Neuron (in vitro differentiated cells): ENCODE data around the gene RNF31.

ENCODE experiments used
- H2AFZ ChIP-seq: one replicate; pipeline ENCODE4 v1.6.1; 2013; ENCODE audit warnings: low read depth, mild to moderate bottlenecking, inconsistent platforms, low read length, moderate library complexity
- H3K27me3 ChIP-seq: one replicate; pipeline ENCODE4 v1.6.1; 2013; ENCODE audit warnings: low read length; ENCODE audit not compliant: insufficient read depth
- H3K36me3 ChIP-seq: one replicate; pipeline ENCODE4 v1.6.1; 2013; ENCODE audit warnings: low read length; ENCODE audit not compliant: insufficient read depth
- H3K4me1 ChIP-seq: one replicate; pipeline ENCODE4 v1.6.1; 2013; ENCODE audit warnings: low read length; ENCODE audit not compliant: insufficient read depth
- H3K4me3 ChIP-seq: 2 replicates; pipeline ENCODE4 v1.5.1; 2013; ENCODE audit warnings: mild to moderate bottlenecking, low read length, moderate library complexity
- H3K9me3 ChIP-seq: one replicate; pipeline ENCODE4 v1.6.1; 2013; ENCODE audit warnings: low read length

Gene RNF31

GRCh38 chr14:24123424-24124417 is 23.6 kb upstream of the RNF31 start:
- Histone ChIP-seq H3K27me3 (no peaks in the 10 kb centered on the region), H2AFZ (no peak overlapping the region)

GRCh38 chr14:24126939-24127338 is 20.4 kb upstream of the RNF31 start:
- no peaks in the 10 kb centered on the region for H3K27me3 ChIP-seq
- H2AFZ ChIP-seq, result no peak overlapping the region
- peaks cover 16% of the 10 kb centered on the region for H3K36me3 ChIP-seq
- no peaks in the 10 kb centered on the region for H3K9me3 ChIP-seq
- H3K4me1 ChIP-seq, result no peaks in the 10 kb centered on the region
- no peak overlapping the region for H3K4me3 ChIP-seq

More at GRCh38 chr14:24123424-24124417, 23.6 kb upstream of the RNF31 start:
- H3K4me1 ChIP-seq, result no peaks in the 10 kb centered on the region
- H3K36me3 ChIP-seq, result peaks cover 44% of the 10 kb centered on the region
- no peak overlapping the region for H3K4me3 ChIP-seq
- H3K9me3 ChIP-seq, result no peaks in the 10 kb centered on the region

- no peak overlapping the region for H3K4me3 ChIP-seq
- peaks cover 13% of the 10 kb centered on the region for H3K36me3 ChIP-seq
- no peaks in the 10 kb centered on the region for H3K27me3 ChIP-seq
- no peaks in the 10 kb centered on the region for H3K4me1 ChIP-seq
- no peaks in the 10 kb centered on the region for H3K9me3 ChIP-seq
- no peak overlapping the region for H2AFZ ChIP-seq
These were observed 19.6 kb upstream of the RNF31 start for GRCh38 chr14:24127673-24128072.

- Histone ChIP-seq H3K4me3 (no peak overlapping the region), H3K36me3 (no peaks in the 10 kb centered on the region), H3K9me3 (no peaks in the 10 kb centered on the region), H3K4me1 (no peaks in the 10 kb centered on the region), H3K27me3 (no peaks in the 10 kb centered on the region), H2AFZ (no peak overlapping the region)
These were observed 17.8 kb upstream of the RNF31 start for GRCh38 chr14:24129410-24129998.

- Histone ChIP-seq H3K4me1 (no peaks in the 10 kb centered on the region), H3K9me3 (no peaks in the 10 kb centered on the region), H2AFZ (no peak within 1 kb of the TSS), H3K4me3 (no peak within 1 kb of the TSS), H3K27me3 (no peaks in the 10 kb centered on the region), H3K36me3 (no peaks in the 10 kb centered on the region)
These were observed 16.9 kb upstream of the RNF31 start, which contains the start of gene FITM1 for GRCh38 chr14:24130380-24130716. FITM1 (plus strand) TSS chr14:24130659; CDS start chr14:24131564, 905 bp downstream.

GRCh38 chr14:24130717-24131548 is 16.4 kb upstream of the RNF31 start:
- no peaks in the 10 kb centered on the region for H3K4me1 ChIP-seq

GRCh38 chr14:24131549-24131966 is 15.7 kb upstream of the RNF31 start:
- Histone ChIP-seq H3K4me3 (no peak overlapping the region), H3K9me3 (no peaks in the 10 kb centered on the region), H3K36me3 (no peaks in the 10 kb centered on the region), H2AFZ (no peak overlapping the region), H3K27me3 (no peaks in the 10 kb centered on the region), H3K4me1 (peaks cover 2% of the 10 kb centered on the region)

More at GRCh38 chr14:24130717-24131548, 16.4 kb upstream of the RNF31 start:
- H3K9me3 ChIP-seq, result no peaks in the 10 kb centered on the region
- H2AFZ ChIP-seq, result no peak overlapping the region
- H3K27me3 ChIP-seq, result no peaks in the 10 kb centered on the region
- no peaks in the 10 kb centered on the region for H3K36me3 ChIP-seq
- H3K4me3 ChIP-seq, result no peak overlapping the region

- H3K36me3 ChIP-seq, result no peaks in the 10 kb centered on the region
- peaks cover 7% of the 10 kb centered on the region for H3K4me1 ChIP-seq
- no peaks in the 10 kb centered on the region for H3K9me3 ChIP-seq
- no peaks in the 10 kb centered on the region for H3K27me3 ChIP-seq
- H2AFZ ChIP-seq, result no peak overlapping the region
- no peak overlapping the region for H3K4me3 ChIP-seq
These were observed 15.1 kb upstream of the RNF31 start for GRCh38 chr14:24132061-24132685.

GRCh38 chr14:24132976-24133375 is 14.3 kb upstream of the RNF31 start:
- H3K4me3 ChIP-seq, result no peak overlapping the region
- no peaks in the 10 kb centered on the region for H3K9me3 ChIP-seq
- H2AFZ ChIP-seq, result no peak overlapping the region
- no peaks in the 10 kb centered on the region for H3K27me3 ChIP-seq
- H3K4me1 ChIP-seq, result peaks cover 7% of the 10 kb centered on the region
- peaks cover 4% of the 10 kb centered on the region for H3K36me3 ChIP-seq

- H2AFZ ChIP-seq, result no peak overlapping the region
- H3K36me3 ChIP-seq, result peaks cover 11% of the 10 kb centered on the region
- H3K4me3 ChIP-seq, result no peak overlapping the region
- H3K9me3 ChIP-seq, result no peaks in the 10 kb centered on the region
- H3K4me1 ChIP-seq, result peaks cover 7% of the 10 kb centered on the region
- H3K27me3 ChIP-seq, result no peaks in the 10 kb centered on the region
These were observed 13.6 kb upstream of the RNF31 start for GRCh38 chr14:24133735-24134134.

GRCh38 chr14:24135584-24135833 is 11.8 kb upstream of the RNF31 start:
- Histone ChIP-seq H3K4me3 (peak overlapping the region; percentile 75), H3K9me3 (no peaks in the 10 kb centered on the region)

GRCh38 chr14:24135834-24136683 is 11.2 kb upstream of the RNF31 start, which contains the start of gene PSME1:
PSME1 (plus strand) TSS chr14:24136194; CDS start chr14:24136263, 69 bp downstream.
- Histone ChIP-seq H3K9me3 (no peaks in the 10 kb centered on the region), H3K36me3 (peaks cover 19% of the 10 kb centered on the region), H2AFZ (peak within 1 kb of the TSS; percentile 78), H3K4me3 (peak within 1 kb of the TSS; percentile 75), H3K4me1 (peaks cover 15% of the 10 kb centered on the region), H3K27me3 (no peaks in the 10 kb centered on the region)

More at GRCh38 chr14:24135584-24135833, 11.8 kb upstream of the RNF31 start:
- Histone ChIP-seq H3K4me1 (peaks cover 15% of the 10 kb centered on the region), H3K27me3 (no peaks in the 10 kb centered on the region), H3K36me3 (peaks cover 19% of the 10 kb centered on the region), H2AFZ (peak overlapping the region; percentile 78)
